GM19043 (cell line): ENCODE measurements around the gene ACTR3C.
"Not testable (repeated sequence)": the region's sequence is repeated elsewhere in the genome, so short reads cannot be mapped to it uniquely, and the experiment has no call there.

Source experiments
- ATAC-seq: cut with Tn5 transposase; IDR thresholded peaks from one replicate; pipeline ENCODE4 v1.9.1; 2021; ENCODE audit warnings: low read depth; ENCODE audit not compliant: unreplicated experiment

ACTR3C gene

DNA sequence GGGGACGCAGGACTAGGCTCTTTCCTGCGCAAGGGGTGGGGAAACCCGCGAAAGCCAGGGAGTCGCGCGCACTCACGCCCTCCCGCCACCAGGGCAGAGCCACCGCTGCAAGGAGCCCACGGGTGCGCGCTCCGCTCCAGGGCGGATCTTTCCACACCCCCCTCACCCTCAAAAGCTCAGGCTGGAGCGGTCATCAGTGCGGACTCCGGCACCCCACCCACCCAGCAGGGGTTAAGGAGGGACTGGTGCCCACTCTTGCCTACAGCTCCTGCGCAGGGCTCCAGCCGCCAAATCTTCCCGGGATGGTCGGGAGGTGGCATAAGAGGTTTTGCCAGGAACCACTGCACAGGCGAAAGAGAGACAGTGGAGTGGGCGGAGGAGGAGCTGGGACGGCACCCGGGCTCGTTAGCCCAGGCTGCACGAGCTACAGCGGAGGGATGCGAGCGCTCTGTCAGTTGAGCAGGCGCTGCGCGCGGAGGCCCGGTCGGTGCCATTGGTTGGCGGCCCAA, 102.6 kb downstream of the ACTR3C start:
- ATAC-seq: not testable (repeated sequence)

DNA sequence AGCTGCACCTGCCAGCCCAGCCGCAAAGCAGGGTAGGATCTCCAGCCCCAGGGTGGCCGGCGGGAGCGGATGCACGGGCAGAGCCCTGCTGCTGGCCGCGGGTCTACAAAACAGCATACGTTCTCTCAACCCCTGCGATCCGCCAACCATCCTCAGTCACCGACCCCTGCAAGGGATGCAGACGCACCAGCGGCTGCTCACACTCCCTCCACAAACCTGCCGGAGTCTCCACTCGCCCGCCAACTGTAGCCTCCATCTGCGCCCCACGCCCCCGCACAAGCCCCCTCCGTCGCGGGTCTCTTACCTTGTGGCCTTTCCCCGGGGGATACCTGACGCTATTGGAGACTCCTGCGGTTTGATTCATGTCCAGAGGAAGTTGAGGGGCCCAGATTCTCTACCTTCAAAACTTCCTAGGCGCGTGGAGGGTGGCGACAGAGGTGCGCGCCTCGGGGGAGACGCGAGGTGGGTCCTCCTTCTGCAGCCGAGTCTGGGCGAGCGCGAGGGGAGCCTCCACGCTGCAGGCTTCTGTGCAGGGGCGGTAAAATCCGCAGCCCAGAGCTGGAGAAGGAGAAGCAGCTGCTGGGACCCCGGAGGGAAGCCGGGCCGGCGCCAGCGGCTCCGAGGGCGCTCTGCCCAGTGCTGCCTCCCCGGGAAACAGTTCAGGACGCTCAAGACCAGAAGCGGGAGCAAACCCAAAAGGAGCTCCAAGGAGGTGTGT, 103.2 kb downstream of the ACTR3C start:
- not testable (repeated sequence) for ATAC-seq

DNA sequence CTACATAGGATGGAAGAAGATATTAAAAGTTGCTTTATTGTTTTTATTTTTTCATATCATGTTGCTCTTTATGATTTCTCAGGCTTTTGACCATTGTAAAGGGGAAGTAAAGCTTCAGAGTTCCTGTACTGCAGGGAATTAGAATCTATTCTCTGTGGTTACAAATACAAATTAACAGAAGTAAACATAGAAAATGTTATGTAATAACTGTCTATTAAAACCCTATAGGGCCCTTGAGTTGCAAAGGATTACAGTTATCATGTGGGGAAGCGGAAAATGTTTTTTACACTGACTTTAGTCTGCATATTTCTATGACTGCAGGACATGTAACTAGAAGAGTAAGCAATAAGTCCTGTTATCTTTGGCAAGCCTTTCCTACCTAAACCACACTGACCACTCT, 116.5 kb downstream of the ACTR3C start:
- not testable (repeated sequence) for ATAC-seq

DNA sequence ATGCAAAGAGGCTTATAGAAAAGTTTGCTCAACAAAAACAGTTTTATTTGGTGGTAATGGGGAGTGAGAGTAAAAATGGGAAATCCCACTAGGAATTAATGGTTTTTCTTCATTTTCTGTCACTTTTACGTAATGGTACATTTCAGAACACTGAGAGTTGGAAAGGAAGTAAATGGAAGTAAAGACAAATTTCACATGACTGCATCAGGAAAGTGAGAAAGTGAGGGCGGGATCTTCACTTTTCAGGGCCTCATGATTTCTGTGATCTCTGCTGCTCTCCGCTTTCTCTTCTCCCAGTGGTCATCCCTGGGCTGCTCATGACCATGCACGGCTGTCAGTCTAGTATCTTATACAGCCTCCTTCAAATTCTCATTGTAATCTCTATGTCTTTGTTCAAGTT, 117.5 kb downstream of the ACTR3C start:
- ATAC-seq: not testable (repeated sequence)

DNA sequence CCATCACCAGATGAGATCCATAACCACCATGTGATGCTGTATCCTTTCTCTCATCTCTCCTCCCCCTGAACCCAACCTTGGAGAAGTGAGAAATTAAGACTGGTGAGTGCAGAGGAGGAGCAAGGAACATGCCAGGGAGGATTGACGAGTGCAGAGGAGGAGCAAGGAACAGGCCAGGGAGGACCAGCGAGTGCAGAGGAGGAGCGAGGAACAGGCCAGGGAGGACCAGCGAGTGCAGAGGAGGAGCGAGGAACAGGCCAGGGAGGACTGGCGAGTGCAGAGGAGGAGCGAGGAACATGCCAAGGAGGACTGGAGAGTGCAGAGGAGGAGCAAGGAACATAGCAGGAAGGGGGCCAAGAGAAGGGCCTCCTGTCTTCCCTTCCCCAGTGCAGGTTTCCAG, 118.8 kb downstream of the ACTR3C start:
- not testable (repeated sequence) for ATAC-seq

DNA sequence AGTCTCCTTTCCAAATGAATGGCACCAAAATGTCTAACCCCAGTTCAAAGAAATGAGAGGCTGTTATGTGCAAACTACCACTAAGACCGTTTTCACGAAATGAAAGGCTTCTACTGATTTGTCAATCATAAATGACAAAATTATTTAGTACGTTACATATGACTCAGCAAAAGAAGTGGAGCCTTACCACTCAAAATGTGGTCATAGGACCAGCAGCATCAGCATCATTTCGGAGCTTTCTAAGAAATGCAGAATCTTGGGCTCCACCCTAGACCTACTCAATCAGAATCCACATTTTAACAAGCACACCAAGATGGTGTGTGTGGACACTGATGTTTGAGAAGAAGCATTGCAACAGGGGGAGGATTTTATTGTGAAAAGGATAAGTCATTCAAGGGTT, 120.5 kb downstream of the ACTR3C start:
- not testable (repeated sequence) for ATAC-seq
